HG03025 (cell line): ENCODE measurements around the gene AGTRAP.

ENCODE experiments used
- ATAC-seq: cut with Tn5 transposase; IDR thresholded peaks from one replicate; pipeline ENCODE4 v1.9.1; 2021; ENCODE audit warnings: mild to moderate bottlenecking, moderate library complexity; ENCODE audit not compliant: unreplicated experiment, low FRiP score

The AGTRAP gene

GRCh38 chr1:11735854-11736745, at the start of gene AGTRAP:
TSS of gene AGTRAP (plus strand) at chr1:11736136. CDS start at chr1:11736209, 73 bp downstream.
- ATAC-seq = no peak

GRCh38 chr1:11688506-11688905, 47.4 kb upstream of the AGTRAP start:
- ATAC-seq = no peak

- no peak for ATAC-seq
Observed at GRCh38 chr1:11690397-11691301, 45.3 kb upstream of the AGTRAP start.

GRCh38 chr1:11691302-11691914, 44.5 kb upstream of the AGTRAP start, which contains the start of gene DRAXIN:
TSS of gene DRAXIN (plus strand) at chr1:11691710. CDS start at chr1:11706259, 14,549 bp downstream.
- no peak for ATAC-seq

GRCh38 chr1:11691928-11692711, 43.8 kb upstream of the AGTRAP start:
- ATAC-seq = no peak

GRCh38 chr1:11693024-11693590, 42.8 kb upstream of the AGTRAP start:
- ATAC-seq = no peak

- ATAC-seq = no peak
Observed at GRCh38 chr1:11693917-11694316, 42.0 kb upstream of the AGTRAP start.

GRCh38 chr1:11695861-11696260, 40.1 kb upstream of the AGTRAP start:
- no peak for ATAC-seq

- ATAC-seq = no peak
Observed at GRCh38 chr1:11697188-11697892, 38.6 kb upstream of the AGTRAP start.

- no peak for ATAC-seq
Observed at GRCh38 chr1:11697893-11698210, 38.1 kb upstream of the AGTRAP start.

GRCh38 chr1:11700601-11701467, 35.1 kb upstream of the AGTRAP start:
- ATAC-seq = no peak

GRCh38 chr1:11701551-11701961, 34.4 kb upstream of the AGTRAP start:
- ATAC-seq = no peak

GRCh38 chr1:11701981-11702803, 33.7 kb upstream of the AGTRAP start:
- no peak for ATAC-seq

GRCh38 chr1:11703357-11704193, 32.4 kb upstream of the AGTRAP start:
- ATAC-seq = no peak

- ATAC-seq = no peak
Observed at GRCh38 chr1:11704194-11704529, 31.8 kb upstream of the AGTRAP start.

- no peak for ATAC-seq
Observed at GRCh38 chr1:11704691-11705475, 31.1 kb upstream of the AGTRAP start.
